HG03066 (cell line): ENCODE data around the gene SPRN.
"Not testable (repeated sequence)": the region's sequence is repeated elsewhere in the genome, so short reads cannot be mapped to it uniquely, and the experiment has no call there.

Source experiments
- ATAC-seq: cut with Tn5 transposase; IDR thresholded peaks from one replicate; pipeline ENCODE4 v1.9.1; 2021; ENCODE audit warnings: low read depth; ENCODE audit not compliant: unreplicated experiment

The SPRN gene

GRCh38 chr10:133388973-133389818, 35.2 kb downstream of the SPRN start:
- ATAC-seq: peak; percentile 73

GRCh38 chr10:133388236-133388972, 36.0 kb downstream of the SPRN start:
- ATAC-seq: no peak

- not testable (repeated sequence) for ATAC-seq
These were observed 37.5 kb downstream of the SPRN start for GRCh38 chr10:133386951-133387350.

GRCh38 chr10:133385214-133385613, 39.2 kb downstream of the SPRN start:
- ATAC-seq: no peak

- ATAC-seq: no peak
These were observed 40.4 kb downstream of the SPRN start for GRCh38 chr10:133384071-133384470.

GRCh38 chr10:133383551-133383950, 40.9 kb downstream of the SPRN start:
- ATAC-seq: no peak

- ATAC-seq: no peak
These were observed 43.4 kb downstream of the SPRN start for GRCh38 chr10:133381036-133381435.

- peak; percentile 4 for ATAC-seq
These were observed 44.4 kb downstream of the SPRN start for GRCh38 chr10:133379801-133380666.

- ATAC-seq: peak; percentile 46
These were observed 45.1 kb downstream of the SPRN start, which contains the start of gene PAOX for GRCh38 chr10:133379152-133379800. TSS of gene PAOX (plus strand) at chr10:133379262. CDS start at chr10:133379317, 55 bp downstream.

- peak; percentile 36 for ATAC-seq
These were observed 46.0 kb downstream of the SPRN start for GRCh38 chr10:133378251-133379096.

GRCh38 chr10:133377818-133378250, 46.6 kb downstream of the SPRN start:
- ATAC-seq: no peak

GRCh38 chr10:133377025-133377817, 47.2 kb downstream of the SPRN start:
- no peak for ATAC-seq

- ATAC-seq: not testable (repeated sequence)
These were observed 48.2 kb downstream of the SPRN start for GRCh38 chr10:133376183-133376582.

- no peak for ATAC-seq
These were observed 48.9 kb downstream of the SPRN start for GRCh38 chr10:133375357-133376115.

GRCh38 chr10:133373174-133374090, 51.0 kb downstream of the SPRN start, which contains the start of gene ECHS1:
TSS of gene ECHS1 (minus strand) at chr10:133373354. CDS start at chr10:133373333, 21 bp downstream.
- ATAC-seq: peak; percentile 95

- ATAC-seq: no peak
These were observed 51.9 kb downstream of the SPRN start for GRCh38 chr10:133372507-133372906.
